Stimulated activated CD4-positive, alpha-beta T cell treated with anti-CD3 and anti-CD28 coated beads, TNF-alpha, amount 100 ng/mL, for 4 hours (primary cell): ENCODE data around the gene OR2A42.
"Not testable (repeated sequence)": the region's sequence is repeated elsewhere in the genome, so short reads cannot be mapped to it uniquely, and the experiment has no call there.

Experiments
- DNase-seq, 3 experiments: peaks; one replicate each; pipeline ENCODE4 v3.0.0-alpha.2; 2020; ENCODE audit warnings: low read depth in 3 of 3

Gene OR2A42

GRCh38 chr7:144223675-144224074 lies 15.7 kb downstream of the OR2A42 start:
- not testable (repeated sequence) for DNase-seq

GRCh38 chr7:144220531-144220930 lies 18.9 kb downstream of the OR2A42 start:
- DNase-seq = not testable (repeated sequence)

- DNase-seq = not testable (repeated sequence)
Measured at GRCh38 chr7:144219149-144219548, 20.3 kb downstream of the OR2A42 start.

GRCh38 chr7:144218581-144218980 lies 20.8 kb downstream of the OR2A42 start:
- DNase-seq = not testable (repeated sequence)

- DNase-seq = not testable (repeated sequence)
Measured at GRCh38 chr7:144217200-144217599, 22.2 kb downstream of the OR2A42 start.

- not testable (repeated sequence) for DNase-seq
Measured at GRCh38 chr7:144205306-144205705, 34.1 kb downstream of the OR2A42 start.

GRCh38 chr7:144203086-144203485 lies 36.3 kb downstream of the OR2A42 start:
- not testable (repeated sequence) for DNase-seq

- DNase-seq = not testable (repeated sequence)
Measured at GRCh38 chr7:144201978-144202377, 37.4 kb downstream of the OR2A42 start.

GRCh38 chr7:144198934-144199333 lies 40.5 kb downstream of the OR2A42 start:
- not testable (repeated sequence) for DNase-seq

- not testable (repeated sequence) for DNase-seq
Measured at GRCh38 chr7:144195212-144195872, 44.1 kb downstream of the OR2A42 start, which contains the start of gene ARHGEF35. ARHGEF35 (minus strand) TSS chr7:144195833; CDS start chr7:144188383, 7,450 bp downstream.

GRCh38 chr7:144194453-144194852 lies 45.0 kb downstream of the OR2A42 start:
- DNase-seq = not testable (repeated sequence)

- not testable (repeated sequence) for DNase-seq
Measured at GRCh38 chr7:144193782-144194181, 45.6 kb downstream of the OR2A42 start.

GRCh38 chr7:144188578-144189171 lies 50.7 kb downstream of the OR2A42 start:
- DNase-seq = not testable (repeated sequence)

- DNase-seq = not testable (repeated sequence)
Measured at GRCh38 chr7:144187848-144188247, 51.6 kb downstream of the OR2A42 start.

- DNase-seq = not testable (repeated sequence)
Measured at GRCh38 chr7:144183166-144183565, 56.2 kb downstream of the OR2A42 start, which contains the start of gene CTAGE4. CTAGE4 (plus strand) TSS chr7:144183466; CDS start chr7:144183504, 38 bp downstream.

- not testable (repeated sequence) for DNase-seq
Measured at GRCh38 chr7:144179165-144179479, 60.3 kb downstream of the OR2A42 start.

- DNase-seq = not testable (repeated sequence)
Measured at GRCh38 chr7:144178380-144179164, 60.8 kb downstream of the OR2A42 start.
